ENCODE measurements around the gene FBXO2. TPM values are rescaled to one million over a fixed set of nuclear protein-coding genes. Genes with fewer than 3 reads are reported as not detected.
A peak's percentile ranks its signal among the peaks of the same experiment; 100 is the strongest.

The FBXO2 gene
- total and polyA plus RNA-seq, 9 of the 15 experiments (the other 6 are each of a cell fraction or from before 2014, with no cell fraction given) = 0.04 to 1.9 (median 0.27) TPM

GRCh38 chr1:11685210-11685752 lies 31.1 kb upstream of the FBXO2 start:
- H3K4me1 ChIP-seq (replicated peaks in 1 of 2; ENCODE audit: control insufficient read depth in 2 of 2, insufficient read depth in 2 of 2, low read length in 2 of 2) = peaks cover 18 to 19% of the 10 kb centered on the region in 2 experiments
- intact Hi-C loops (cut with micrococcal nuclease) = no loop called here
- no peak overlapping the region for H2AFZ ChIP-seq (ENCODE audit: low read depth, low read length)
- no peak overlapping the region for H3K27ac ChIP-seq (ENCODE audit: extremely low read depth, low read depth, low read length)
- FAIRE-seq (no peak), ATAC-seq (no peak), DNase-seq (ENCODE audit: extremely low read depth in 1 of 4, low spot score in 3 of 4) (no peak)
- no peaks in the 10 kb centered on the region for H4K20me1 ChIP-seq (replicated peaks; ENCODE audit: control insufficient read depth, insufficient read depth, low read length)
- no peaks in the 10 kb centered on the region for H3K36me3 ChIP-seq (ENCODE audit: control insufficient read depth, insufficient read depth, low read length)
- H3K9ac ChIP-seq (ENCODE audit: insufficient read depth in 1 of 2, low read depth in 2 of 2, low read length in 2 of 2) = no peak overlapping the region
- no peaks in the 10 kb centered on the region for H3K27me3 ChIP-seq (ENCODE audit: control insufficient read depth in 2 of 2, insufficient read depth in 2 of 2, low read length in 2 of 2)
- no peak overlapping the region for H3K4me3 ChIP-seq
- CTCF ChIA-PET (ENCODE audit: low intra/inter-chr PET ratio) = no interaction called here
- H3K9me3 ChIP-seq (replicated peaks; ENCODE audit: control insufficient read depth, insufficient read depth, low read depth, low read length) = no peaks in the 10 kb centered on the region
- peak in 2 of 3 experiments; percentile 6 to 36; a peak in 1 of 6 replicates for TF ChIP-seq CTCF (IDR thresholded peaks at IDR 0.05 in 2 of 3, conservative IDR thresholded peaks at IDR 0.05 in 1 of 3; ENCODE audit: insufficient read depth in 2 of 3, low read depth in 1 of 3, low read length in 3 of 3)
- no peak for TF ChIP-seq U2AF2 (optimal IDR thresholded peaks at IDR 0.05; ENCODE audit: low read depth, low read length)
- TF ChIP-seq KLF1 (tag; IDR thresholded peaks at IDR 0.05) = no peak
- peak; percentile 50 to 64; a peak in 3 of 4 replicates for TF ChIP-seq KDM1A (IDR thresholded peaks at IDR 0.05)
- peak; percentile 93 for TF ChIP-seq RBM25 (IDR thresholded peaks at IDR 0.05; ENCODE audit: low read depth, low read length, severe bottlenecking)
- TF ChIP-seq RB1 (IDR thresholded peaks at IDR 0.05; ENCODE audit: low read depth) = no peak
- peak; percentile 47 for TF ChIP-seq CHD4 (IDR thresholded peaks at IDR 0.05; ENCODE audit: insufficient read depth, insufficient replicate concordance, low read depth, low read length, poor library complexity, severe bottlenecking)
- TF ChIP-seq BCOR (IDR thresholded peaks at IDR 0.05) = peak; percentile 89
- TF ChIP-seq, protein P1, sequence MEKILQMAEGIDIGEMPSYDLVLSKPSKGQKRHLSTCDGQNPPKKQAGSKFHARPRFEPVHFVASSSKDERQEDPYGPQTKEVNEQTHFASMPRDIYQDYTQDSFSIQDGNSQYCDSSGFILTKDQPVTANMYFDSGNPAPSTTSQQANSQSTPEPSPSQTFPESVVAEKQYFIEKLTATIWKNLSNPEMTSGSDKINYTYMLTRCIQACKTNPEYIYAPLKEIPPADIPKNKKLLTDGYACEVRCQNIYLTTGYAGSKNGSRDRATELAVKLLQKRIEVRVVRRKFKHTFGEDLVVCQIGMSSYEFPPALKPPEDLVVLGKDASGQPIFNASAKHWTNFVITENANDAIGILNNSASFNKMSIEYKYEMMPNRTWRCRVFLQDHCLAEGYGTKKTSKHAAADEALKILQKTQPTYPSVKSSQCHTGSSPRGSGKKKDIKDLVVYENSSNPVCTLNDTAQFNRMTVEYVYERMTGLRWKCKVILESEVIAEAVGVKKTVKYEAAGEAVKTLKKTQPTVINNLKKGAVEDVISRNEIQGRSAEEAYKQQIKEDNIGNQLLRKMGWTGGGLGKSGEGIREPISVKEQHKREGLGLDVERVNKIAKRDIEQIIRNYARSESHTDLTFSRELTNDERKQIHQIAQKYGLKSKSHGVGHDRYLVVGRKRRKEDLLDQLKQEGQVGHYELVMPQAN (IDR thresholded peaks at IDR 0.05; ENCODE audit: borderline replicate concordance) = no peak
- no peak overlapping the region for H3K4me2 ChIP-seq (ENCODE audit: insufficient read depth, low read length)
- H3K9me1 ChIP-seq (ENCODE audit: control insufficient read depth, insufficient read depth, low read length) = peaks cover 1% of the 10 kb centered on the region
- POLR2A ChIA-PET = interaction anchor here (0.6 to 2.1 kb wide), 8 partner anchors 9 to 302 kb away, joined by 3 to 13 read pairs (median 4); no protein-coding TSS in a partner anchor
- 42% methylated on average over 7 of the region's 7 CpGs for WGBS (ENCODE audit: insufficient coverage, low coverage, missing lambda C conversion rate)
- H3K79me2 ChIP-seq (ENCODE audit: control insufficient read depth, insufficient read depth, low read length) = peaks cover 6% of the 10 kb centered on the region
- BruUV-seq (replicated peaks) = no TSS peak
- in situ Hi-C loops (cut with MboI) = no loop called here

All from K562 (cell line).